ENCODE results near the gene UBE2E1. TPM values are rescaled to one million over a fixed set of nuclear protein-coding genes. Genes with fewer than 3 reads are reported as not detected.
"Not testable (repeated sequence)": the region's sequence is repeated elsewhere in the genome, so short reads cannot be mapped to it uniquely, and the experiment has no call there.

Gene UBE2E1
- total RNA-seq, 2 donors from 2014 or later = 56.5 to 68.5 TPM

DNA sequence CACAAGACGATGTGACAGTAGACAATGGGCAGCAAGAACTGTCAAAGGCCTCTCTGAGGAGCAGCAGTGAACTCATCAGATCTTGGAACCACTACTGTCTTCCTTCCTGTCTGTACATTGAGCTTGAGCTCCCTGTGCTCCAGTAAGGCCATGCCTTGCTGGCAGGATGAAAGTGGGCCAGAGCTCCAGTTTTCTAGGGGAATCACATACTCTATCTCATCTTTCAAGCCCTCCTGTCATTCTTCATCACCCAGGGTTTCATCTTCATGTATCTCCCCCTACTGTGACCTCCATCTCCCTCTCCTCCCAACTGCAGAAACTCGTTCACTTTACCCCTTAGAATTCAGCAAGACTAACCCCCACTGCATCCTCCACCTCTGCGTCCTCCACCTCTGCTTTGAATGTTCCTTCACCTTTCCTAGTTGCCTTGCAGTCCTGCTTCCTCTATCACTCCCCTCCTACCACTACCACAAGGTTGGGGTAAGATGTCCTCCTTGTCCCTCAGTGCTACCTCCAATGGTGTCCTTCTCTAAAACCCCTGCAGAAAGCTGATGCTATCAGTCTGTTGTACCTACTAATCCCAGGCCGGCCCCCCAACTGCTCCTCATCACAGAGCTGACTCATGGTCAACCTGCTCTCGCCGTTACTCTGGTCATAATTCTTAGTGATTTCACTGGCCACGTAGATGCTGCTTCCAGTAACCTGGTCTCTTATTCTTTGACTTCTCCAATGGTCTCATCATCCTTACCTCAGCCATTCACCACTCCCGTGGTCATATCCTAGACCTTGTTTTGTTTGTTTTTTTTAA is 88.7 kb downstream of the UBE2E1 start:
- Mint-ChIP-seq H3K27ac (no peak overlapping the region), H3K36me3 (peaks cover 5% of the 10 kb centered on the region)
- DNase-seq (ENCODE audit: low spot score) = no peak

DNA sequence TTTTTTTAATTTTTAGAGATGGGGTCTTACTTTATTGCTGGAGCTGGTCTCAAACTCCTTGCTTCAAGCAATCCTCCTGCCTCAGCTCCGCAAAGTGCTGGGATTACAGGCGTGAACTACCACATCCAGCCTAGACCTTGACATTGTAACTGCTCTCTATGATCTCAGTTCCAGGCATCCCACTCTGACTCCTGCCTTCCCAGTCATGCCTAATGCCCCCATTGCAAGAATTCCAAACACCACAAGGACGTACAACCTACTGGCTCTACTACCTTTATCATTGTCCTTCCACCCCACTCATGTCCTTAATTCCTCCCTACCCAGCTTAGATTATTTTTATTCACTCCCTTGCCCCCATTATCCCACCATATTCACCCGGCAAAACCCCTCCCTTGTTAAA is 89.4 kb downstream of the UBE2E1 start:
- no peak for ATAC-seq
- Mint-ChIP-seq H3K4me1 (ENCODE audit: low read depth in 2 of 2) (peaks cover 10 to 13% of the 10 kb centered on the region in 2 donors), H3K9me3 (no peaks in the 10 kb centered on the region), H3K27ac (no peak overlapping the region), H3K36me3 (peaks cover 7% of the 10 kb centered on the region), H3K27me3 (no peaks in the 10 kb centered on the region), H3K4me3 (no peak overlapping the region)
- no peak for DNase-seq (ENCODE audit: low spot score)

More for the DNA sequence above, 88.7 kb downstream of the UBE2E1 start:
- no peak overlapping the region for H3K4me3 Mint-ChIP-seq
- H3K27me3 Mint-ChIP-seq = no peaks in the 10 kb centered on the region
- no peak for ATAC-seq
- no peaks in the 10 kb centered on the region for H3K9me3 Mint-ChIP-seq
- peaks cover 10 to 13% of the 10 kb centered on the region in 2 donors for H3K4me1 Mint-ChIP-seq (ENCODE audit: low read depth in 2 of 2)

GRCh38 chr3:23900744-23901143 is 95.0 kb downstream of the UBE2E1 start:
- no peak overlapping the region for H3K27ac Mint-ChIP-seq
- no peaks in the 10 kb centered on the region for H3K27me3 Mint-ChIP-seq
- no peaks in the 10 kb centered on the region for H3K9me3 Mint-ChIP-seq
- peaks cover 13% of the 10 kb centered on the region for H3K36me3 Mint-ChIP-seq
- H3K4me3 Mint-ChIP-seq = no peak overlapping the region
- DNase-seq (ENCODE audit: low spot score) (no peak), ATAC-seq (no peak)
- no peaks in the 10 kb centered on the region for H3K4me1 Mint-ChIP-seq (ENCODE audit: low read depth in 2 of 2)

DNA sequence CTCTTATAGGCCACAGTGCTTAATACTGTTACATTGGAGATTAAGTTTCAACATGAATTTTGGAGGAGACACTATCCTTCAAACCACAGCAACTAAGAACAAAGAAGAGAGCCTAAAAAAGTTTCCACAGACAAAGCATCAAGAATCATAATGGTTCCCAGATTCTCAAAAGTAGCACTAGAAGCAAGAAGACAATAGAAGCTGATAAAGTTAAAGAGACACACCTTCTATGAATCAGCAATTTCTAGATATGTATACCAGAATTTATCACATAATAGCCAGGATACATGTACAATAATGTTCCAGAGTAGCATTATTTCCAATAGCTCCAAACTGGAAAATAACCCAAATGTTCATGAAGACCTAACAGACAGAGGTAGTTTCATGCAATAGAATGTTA is 98.8 kb downstream of the UBE2E1 start:
- H3K4me3 Mint-ChIP-seq = no peak overlapping the region
- peaks cover 6% of the 10 kb centered on the region for H3K36me3 Mint-ChIP-seq
- H3K4me1 Mint-ChIP-seq (ENCODE audit: low read depth in 2 of 2) = no peaks in the 10 kb centered on the region
- ATAC-seq (no peak), DNase-seq (ENCODE audit: low spot score) (no peak)
- H3K9me3 Mint-ChIP-seq = no peaks in the 10 kb centered on the region
- H3K27me3 Mint-ChIP-seq = no peaks in the 10 kb centered on the region
- no peak overlapping the region for H3K27ac Mint-ChIP-seq

DNA sequence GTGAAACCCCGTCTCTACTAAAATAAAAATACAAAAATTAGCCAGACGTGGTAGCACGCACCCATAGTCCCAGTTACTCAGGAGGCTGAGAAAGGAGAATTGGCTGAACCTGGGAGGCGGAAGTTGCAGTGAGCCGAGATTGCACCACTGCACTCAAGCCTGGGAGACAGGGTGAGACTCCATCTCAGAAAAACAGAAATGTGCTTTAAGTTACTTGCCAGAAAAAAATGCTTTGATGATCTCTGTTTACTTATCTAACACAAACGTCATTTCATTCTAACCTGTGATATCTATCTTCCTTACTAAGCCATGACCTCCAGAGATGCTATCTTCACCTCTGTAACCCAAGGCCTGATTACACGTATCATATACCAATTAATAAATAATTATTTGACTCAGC is 103.6 kb downstream of the UBE2E1 start:
- Mint-ChIP-seq H3K27ac (no peak overlapping the region), H3K4me1 (ENCODE audit: low read depth in 2 of 2) (peaks cover 0 to 7% of the 10 kb centered on the region in 2 donors), H3K36me3 (peaks cover 6% of the 10 kb centered on the region), H3K9me3 (no peaks in the 10 kb centered on the region), H3K4me3 (no peak overlapping the region), H3K27me3 (no peaks in the 10 kb centered on the region)
- no peak for DNase-seq (ENCODE audit: low spot score)
- ATAC-seq = no peak

- peaks cover 5 to 7% of the 10 kb centered on the region in 2 donors for H3K27me3 Mint-ChIP-seq
- no peaks in the 10 kb centered on the region for H3K9me3 Mint-ChIP-seq
- H3K4me3 Mint-ChIP-seq = no peak overlapping the region
- ATAC-seq (no peak), DNase-seq (ENCODE audit: low spot score) (no peak)
- no peak overlapping the region for H3K27ac Mint-ChIP-seq
- peaks cover 6% of the 10 kb centered on the region for H3K36me3 Mint-ChIP-seq
- H3K4me1 Mint-ChIP-seq (ENCODE audit: low read depth in 2 of 2) = peaks cover 7 to 19% of the 10 kb centered on the region in 2 donors
These were observed 105.6 kb downstream of the UBE2E1 start for GRCh38 chr3:23911397-23911796.

DNA sequence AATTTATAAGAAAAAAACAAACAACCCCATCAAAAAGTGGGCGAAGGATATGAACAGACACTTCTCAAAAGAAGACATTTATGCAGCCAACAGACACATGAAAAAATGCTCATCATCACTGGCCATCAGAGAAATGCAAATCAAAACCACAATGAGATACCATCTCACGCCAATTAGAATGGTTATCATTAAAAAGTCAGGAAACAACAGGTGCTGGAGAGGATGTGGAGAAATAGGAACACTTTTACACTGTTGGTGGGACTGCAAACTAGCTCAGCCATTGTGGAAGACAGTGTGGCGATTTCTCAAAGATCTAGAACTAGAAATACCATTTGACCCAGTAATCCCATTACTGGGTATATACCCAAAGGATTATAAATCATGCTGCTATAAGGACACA is 106.6 kb downstream of the UBE2E1 start:
- not testable (repeated sequence) for DNase-seq (ENCODE audit: low spot score); H3K36me3 Mint-ChIP-seq; H3K27me3 Mint-ChIP-seq; H3K27ac Mint-ChIP-seq; H3K9me3 Mint-ChIP-seq; ATAC-seq; H3K4me3 Mint-ChIP-seq
- peaks cover 7 to 19% of the 10 kb centered on the region in 2 donors for H3K4me1 Mint-ChIP-seq (ENCODE audit: low read depth in 2 of 2)

DNA sequence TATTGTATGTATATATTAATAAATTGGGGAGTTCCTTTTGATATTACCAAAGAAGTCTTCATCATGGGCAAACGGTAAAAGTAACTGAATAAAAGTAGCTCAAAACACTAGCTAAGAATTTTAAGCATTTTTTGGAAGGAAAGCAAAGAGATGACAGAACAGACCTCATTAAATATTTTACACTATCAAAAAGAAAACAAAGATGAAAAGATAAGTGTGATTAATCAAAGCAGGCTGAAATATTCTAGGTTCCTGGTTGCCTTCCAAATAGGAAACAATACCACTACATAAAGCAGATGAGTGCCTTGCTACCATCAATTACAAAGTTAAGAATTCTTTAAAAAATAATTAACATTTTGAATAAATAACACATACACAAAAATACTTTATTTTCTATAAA is 107.4 kb downstream of the UBE2E1 start:
- DNase-seq (ENCODE audit: low spot score) = no peak
- H3K27ac Mint-ChIP-seq = no peak overlapping the region
- H3K4me3 Mint-ChIP-seq = no peak overlapping the region
- ATAC-seq = no peak
- peaks cover 15% of the 10 kb centered on the region for H3K36me3 Mint-ChIP-seq
- peaks cover 14 to 27% of the 10 kb centered on the region in 2 donors for H3K4me1 Mint-ChIP-seq (ENCODE audit: low read depth in 2 of 2)
- peaks cover 5 to 7% of the 10 kb centered on the region in 2 donors for H3K27me3 Mint-ChIP-seq
- H3K9me3 Mint-ChIP-seq = no peaks in the 10 kb centered on the region

- H3K4me1 Mint-ChIP-seq (ENCODE audit: low read depth in 2 of 2) = peaks cover 23 to 36% of the 10 kb centered on the region in 2 donors
- H3K27ac Mint-ChIP-seq = no peak overlapping the region
- H3K27me3 Mint-ChIP-seq = peaks cover 5 to 7% of the 10 kb centered on the region in 2 donors
- ATAC-seq = no peak
- H3K9me3 Mint-ChIP-seq = no peaks in the 10 kb centered on the region
- H3K4me3 Mint-ChIP-seq = no peak overlapping the region
- no peak for DNase-seq (ENCODE audit: low spot score)
- H3K36me3 Mint-ChIP-seq = peaks cover 24% of the 10 kb centered on the region
These were observed 108.4 kb downstream of the UBE2E1 start for GRCh38 chr3:23913873-23914743.

- Mint-ChIP-seq H3K27me3 (peaks cover 5 to 7% of the 10 kb centered on the region in 2 donors), H3K4me3 (peak overlapping the region; percentile 98), H3K9me3 (no peaks in the 10 kb centered on the region), H3K27ac (peak overlapping the region; percentile 96 to 99), H3K4me1 (ENCODE audit: low read depth in 2 of 2) (peaks cover 30 to 49% of the 10 kb centered on the region in 2 donors), H3K36me3 (peaks cover 34% of the 10 kb centered on the region)
- DNase-seq (ENCODE audit: low spot score) = no peak
- ATAC-seq = no peak
These were observed 109.9 kb downstream of the UBE2E1 start for GRCh38 chr3:23915537-23916108.

DNA sequence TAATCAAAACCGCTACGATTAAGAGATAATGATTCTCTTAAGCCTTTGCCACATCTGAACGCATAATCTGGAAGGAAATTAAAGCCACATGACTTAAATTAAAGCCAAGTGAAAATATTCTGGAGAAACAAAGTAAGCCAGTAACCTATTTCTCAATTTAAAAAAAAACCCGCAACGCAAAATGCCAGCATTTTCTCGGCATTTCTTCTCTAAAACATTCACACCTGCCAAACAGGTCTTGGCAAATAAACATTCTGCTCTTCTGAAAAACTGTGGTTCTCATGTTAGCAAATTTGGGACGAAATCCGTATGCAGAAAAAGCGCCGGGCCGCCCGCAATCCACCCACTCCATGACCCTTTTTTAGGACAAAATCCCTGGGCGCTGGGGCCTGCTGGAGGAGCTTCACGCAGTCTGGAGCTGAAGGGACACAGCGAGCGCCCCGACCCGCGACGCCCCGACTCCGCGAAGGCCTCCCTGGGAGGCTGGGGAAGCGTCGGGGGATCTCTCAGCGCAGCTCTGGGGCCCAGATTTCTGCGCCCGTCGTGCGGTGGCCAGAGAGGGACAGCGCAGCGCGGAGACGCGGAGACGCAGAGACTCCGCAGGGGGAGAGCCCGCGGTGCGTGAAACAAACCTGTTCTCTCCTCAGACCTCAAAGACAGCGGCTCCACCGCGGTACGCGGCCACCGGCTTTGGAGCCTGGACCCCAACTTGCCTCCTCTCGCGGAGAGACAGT is 110.6 kb downstream of the UBE2E1 start:
- Mint-ChIP-seq H3K4me1 (ENCODE audit: low read depth in 2 of 2) (peaks cover 30 to 49% of the 10 kb centered on the region in 2 donors), H3K4me3 (peak overlapping the region; percentile 98), H3K27me3 (peaks cover 5 to 7% of the 10 kb centered on the region in 2 donors), H3K36me3 (peaks cover 31% of the 10 kb centered on the region), H3K9me3 (no peaks in the 10 kb centered on the region), H3K27ac (peak overlapping the region; percentile 96 to 99)
- peak; percentile 69 for DNase-seq (ENCODE audit: low spot score)
- peak; percentile 70 to 75 for ATAC-seq

- H3K27me3 Mint-ChIP-seq = peaks cover 5 to 7% of the 10 kb centered on the region in 2 donors
- peak within 1 kb of the TSS; percentile 98 for H3K4me3 Mint-ChIP-seq
- peaks cover 30 to 49% of the 10 kb centered on the region in 2 donors for H3K4me1 Mint-ChIP-seq (ENCODE audit: low read depth in 2 of 2)
- H3K9me3 Mint-ChIP-seq = no peaks in the 10 kb centered on the region
- DNase-seq (ENCODE audit: low spot score) = peak; percentile 97
- H3K27ac Mint-ChIP-seq = peak within 1 kb of the TSS; percentile 96 to 99
- peaks cover 31% of the 10 kb centered on the region for H3K36me3 Mint-ChIP-seq
- peak; percentile 98 to 99 for ATAC-seq
These were observed 111.3 kb downstream of the UBE2E1 start, which contains the start of the genes NKIRAS1 and RPL15 for GRCh38 chr3:23916886-23917678. Gene NKIRAS1, minus strand, starts transcription at chr3:23916990. Its CDS starts 6,086 bp downstream, at chr3:23910904. Gene RPL15, plus strand, starts transcription at chr3:23917132. Its CDS starts 728 bp downstream, at chr3:23917860.

All from natural killer cell treated with Interleukin-12 subunit alpha and Interleukin-12 subunit beta and Interleukin-15 and Interleukin-18, amount 100 ng/mL, for 72 hours (primary cell).